Stimulated activated CD8-positive, alpha-beta memory T cell treated with anti-CD3 and anti-CD28 coated beads, Interleukin-2, amount 100 ng/mL, for 1 hour (primary cell): ENCODE measurements around the gene STRN.
"Not testable (repeated sequence)": the region's sequence is repeated elsewhere in the genome, so short reads cannot be mapped to it uniquely, and the experiment has no call there.

Experiments
- DNase-seq, 2 donors: peaks; one replicate each; pipeline ENCODE4 v3.0.0-alpha.2; 2020; ENCODE audit warnings: low read depth in 2 of 2

Gene STRN

GRCh38 chr2:36966370-36967235 lies at the start of gene STRN:
STRN (minus strand) TSS chr2:36966536; CDS start chr2:36966463, 73 bp downstream.
- DNase-seq, result peak; percentile 94 to 95

DNA sequence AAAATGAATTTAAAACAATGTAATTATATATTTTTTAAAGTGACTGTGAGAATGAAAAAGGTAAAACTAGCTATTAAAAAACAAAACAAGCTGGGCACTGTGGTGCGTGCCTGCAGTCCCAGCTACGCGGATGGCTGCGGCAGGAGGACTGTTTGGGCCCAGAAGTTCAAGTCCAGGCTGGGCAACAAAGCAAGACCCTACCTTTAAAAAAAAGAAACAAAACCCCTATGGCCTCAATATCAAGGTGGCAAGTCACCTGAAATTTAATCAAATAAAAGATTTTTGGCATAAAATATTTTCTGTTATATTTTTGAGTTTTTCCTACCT lies 46.9 kb upstream of the STRN start:
- DNase-seq, result no peak

GRCh38 chr2:37011130-37011529 lies 44.8 kb upstream of the STRN start:
- no peak for DNase-seq

DNA sequence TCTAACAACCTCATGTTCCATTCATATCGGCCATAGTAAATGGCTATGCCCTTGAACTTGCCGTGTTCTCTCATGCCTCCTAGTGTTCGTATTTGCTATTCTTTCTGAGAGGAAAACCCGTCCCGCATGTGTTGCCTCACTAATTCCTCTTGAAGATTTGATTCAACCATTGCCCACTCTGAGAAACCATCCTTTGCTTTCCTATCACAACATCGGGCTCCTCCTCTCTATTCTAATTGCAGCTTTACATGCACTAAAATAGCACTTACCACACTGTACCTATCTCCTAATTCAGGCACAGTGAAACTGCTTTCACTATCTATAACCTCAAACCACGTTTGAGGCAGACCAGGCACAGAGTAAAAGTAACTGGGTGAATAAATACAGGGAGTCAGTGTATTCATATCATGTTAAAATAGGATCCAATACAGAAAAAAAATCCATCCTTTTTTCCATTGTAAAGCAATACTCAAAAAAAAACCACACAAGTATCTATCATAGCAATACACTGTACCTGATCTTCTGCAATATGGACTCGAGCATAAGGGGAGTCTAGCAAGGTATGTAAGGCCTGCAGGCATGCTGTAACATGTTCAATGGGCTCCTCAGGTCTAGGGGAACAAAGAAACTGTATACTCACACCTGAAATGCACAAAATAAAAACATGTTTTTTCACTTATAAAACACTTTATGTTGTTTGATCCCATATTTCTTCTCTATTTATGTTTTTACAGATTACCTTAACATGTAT lies 39.0 kb upstream of the STRN start:
- no peak for DNase-seq

DNA sequence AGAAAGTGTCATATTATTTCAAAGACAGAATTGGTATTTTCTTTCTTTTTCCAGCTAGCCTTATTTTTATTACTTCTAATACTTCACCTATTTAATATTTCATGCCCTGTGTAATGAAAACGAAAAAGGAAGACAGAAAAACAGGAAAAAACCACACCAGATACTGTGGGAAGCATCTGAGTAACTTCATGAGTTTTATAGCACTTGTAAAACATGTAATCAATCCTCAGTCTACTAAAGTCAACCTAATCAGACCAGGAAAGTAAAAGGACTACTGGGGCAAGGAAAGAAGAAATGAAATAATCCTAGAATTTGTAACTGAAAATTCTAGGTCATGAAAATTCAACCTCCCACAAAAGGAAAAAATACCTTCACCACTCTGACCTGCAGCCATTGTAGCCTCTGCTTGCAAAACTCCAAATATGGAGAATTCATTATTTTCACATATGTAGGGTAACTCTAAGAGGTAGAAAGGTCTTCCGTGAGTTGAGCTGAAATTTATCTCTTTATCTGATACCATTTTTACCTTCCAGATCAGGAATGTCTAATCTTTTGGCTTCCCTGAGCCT lies 34.7 kb upstream of the STRN start:
- DNase-seq, result no peak

DNA sequence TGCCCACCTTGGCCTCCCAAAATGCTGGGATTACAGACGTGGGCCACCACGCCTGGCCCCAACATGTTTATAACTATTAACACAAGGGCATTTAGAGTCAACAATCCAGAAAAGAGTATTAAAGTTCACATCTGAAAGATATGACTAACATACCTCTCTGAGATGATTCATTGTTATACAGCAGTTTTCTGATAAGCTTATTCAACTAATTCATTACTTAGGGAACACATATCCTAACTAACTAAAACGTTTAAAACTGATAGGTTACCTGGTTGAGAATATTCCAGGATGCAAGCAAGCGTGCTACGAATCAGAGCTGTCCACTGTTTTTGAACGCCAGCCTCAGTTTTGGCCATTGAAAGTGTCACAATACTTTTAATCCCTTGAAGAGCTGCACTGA lies 34.0 kb upstream of the STRN start:
- DNase-seq, result no peak

DNA sequence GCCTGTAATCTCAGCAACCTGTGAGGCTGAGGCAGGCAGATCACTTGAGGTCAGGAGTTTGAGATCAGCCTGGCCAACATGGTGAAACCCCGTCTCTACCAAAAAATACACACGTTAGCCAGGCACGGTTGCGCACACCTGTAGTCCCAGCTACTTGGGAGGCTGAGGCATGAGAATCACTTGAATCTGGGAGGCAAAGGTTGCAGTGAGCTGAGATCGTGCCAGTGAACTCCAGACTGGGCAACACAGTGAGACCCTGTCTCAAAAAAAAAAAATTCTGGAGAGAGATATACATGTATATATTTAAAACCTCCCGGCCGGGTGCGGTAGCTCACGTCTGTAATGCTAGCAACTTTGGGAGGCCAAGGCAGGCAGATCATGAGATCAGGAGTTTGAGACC lies 33.1 kb upstream of the STRN start:
- not testable (repeated sequence) for DNase-seq

DNA sequence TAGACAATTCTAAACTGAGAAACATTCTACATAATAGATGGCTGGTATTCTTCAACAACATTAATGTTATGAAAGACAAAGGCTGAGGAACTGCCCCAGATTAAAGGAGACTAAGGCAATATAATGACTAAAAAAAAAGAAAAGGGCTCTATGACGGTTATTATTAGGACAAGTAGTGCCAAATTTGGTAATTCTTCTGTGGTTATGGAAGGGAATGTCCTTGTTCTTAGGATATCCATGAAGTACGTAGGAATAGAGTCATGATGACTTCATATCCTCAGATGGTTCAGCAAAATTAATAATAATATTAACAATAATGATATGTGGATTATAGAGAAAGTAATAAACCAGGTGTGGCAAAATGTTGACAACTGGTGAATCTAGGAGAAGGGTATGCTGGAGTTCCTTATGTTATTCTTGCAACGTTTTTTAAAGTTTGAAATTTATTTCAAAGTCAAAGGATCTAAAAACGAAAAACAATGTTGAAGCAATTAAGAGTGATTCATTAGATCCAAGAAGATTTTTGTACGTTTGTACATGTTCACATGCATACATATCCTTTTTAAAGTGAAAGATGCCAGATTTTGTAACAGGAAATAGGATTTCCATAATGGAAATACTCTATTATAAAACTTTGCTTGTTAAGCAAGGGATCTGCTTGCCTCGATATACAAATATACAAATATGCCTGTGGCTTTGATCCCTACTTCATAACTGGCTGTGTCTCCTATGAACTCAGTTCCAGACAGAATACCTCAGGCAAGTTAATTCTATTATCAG lies 27.7 kb upstream of the STRN start:
- DNase-seq, result no peak

DNA sequence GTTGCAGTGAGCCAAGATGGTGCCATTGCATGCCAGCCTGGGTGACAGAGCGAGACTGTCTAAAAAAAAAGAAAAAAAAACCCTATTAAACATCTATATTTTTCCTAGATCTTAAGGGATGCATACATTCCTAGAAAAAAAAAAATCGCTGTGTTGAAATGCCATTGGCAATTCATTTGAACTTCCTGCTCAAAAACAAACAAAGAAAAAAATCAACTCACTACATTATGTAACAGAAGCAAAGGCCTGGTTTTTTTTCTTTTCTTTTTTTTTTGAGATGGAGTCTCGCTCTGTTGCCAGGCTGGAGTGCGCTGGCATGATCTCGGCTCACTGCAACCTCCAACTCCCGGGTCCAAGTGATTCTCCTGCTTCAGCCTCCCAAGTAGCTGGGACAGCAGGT lies 21.7 kb upstream of the STRN start:
- no peak for DNase-seq

DNA sequence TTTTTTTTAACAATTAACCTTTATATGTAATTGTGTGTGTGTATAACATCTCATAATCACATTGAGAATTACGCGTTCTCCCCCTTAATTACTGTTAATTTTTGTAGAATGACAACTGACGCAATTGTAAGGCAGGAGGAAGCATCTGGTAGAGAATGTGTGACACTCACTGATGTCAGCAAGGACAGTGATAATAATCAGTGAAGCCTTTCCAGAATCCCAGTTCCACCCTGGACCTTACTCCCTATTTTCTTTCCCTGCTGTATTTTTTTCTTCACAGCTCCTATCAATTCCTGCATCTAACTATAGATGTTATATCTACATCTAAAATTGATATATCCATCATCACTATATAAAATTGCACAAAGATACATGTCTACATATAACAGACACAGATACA lies 16.1 kb upstream of the STRN start:
- DNase-seq, result no peak

GRCh38 chr2:36981911-36982310 lies 15.6 kb upstream of the STRN start:
- no peak for DNase-seq

GRCh38 chr2:36979007-36979406 lies 12.7 kb upstream of the STRN start:
- not testable (repeated sequence) for DNase-seq

DNA sequence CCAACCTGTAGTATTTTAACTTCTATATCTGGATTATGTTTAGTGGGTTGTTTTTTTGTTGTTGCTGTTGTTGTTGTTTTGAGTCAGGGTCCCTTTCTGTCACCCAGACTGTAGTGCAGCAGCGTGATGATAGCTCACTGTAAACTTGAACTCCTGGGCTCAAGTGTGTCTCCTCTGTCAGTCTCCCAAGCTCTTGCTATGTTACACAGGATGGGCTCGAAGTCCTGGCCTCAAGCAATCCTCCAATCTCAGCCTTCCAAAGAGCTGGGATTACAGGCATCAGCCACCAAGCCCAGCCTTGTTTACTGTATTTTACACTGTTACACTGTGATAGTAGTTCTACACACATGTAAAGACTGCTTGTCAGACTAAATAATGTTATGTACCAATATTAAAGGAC lies 9.7 kb upstream of the STRN start:
- DNase-seq, result no peak

DNA sequence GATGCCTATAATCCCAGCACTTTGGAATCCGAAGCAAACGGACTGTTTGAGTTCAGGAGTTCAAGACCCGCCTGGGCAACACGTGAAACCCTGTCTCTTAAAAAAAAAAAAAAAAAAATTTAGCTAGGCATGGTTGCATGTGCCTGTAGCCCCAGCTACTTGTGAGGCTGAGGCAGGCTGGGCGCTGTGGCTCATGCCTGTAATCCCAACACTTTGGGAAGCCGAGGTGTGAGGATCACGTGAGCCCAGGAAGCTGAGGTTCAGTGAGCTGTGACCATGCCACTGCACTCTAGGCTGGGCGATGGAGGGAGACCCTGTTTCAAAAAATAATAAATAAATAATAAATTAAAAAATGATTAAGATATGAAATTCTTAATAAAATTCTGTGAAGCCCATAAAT lies 9.0 kb upstream of the STRN start:
- no peak for DNase-seq

DNA sequence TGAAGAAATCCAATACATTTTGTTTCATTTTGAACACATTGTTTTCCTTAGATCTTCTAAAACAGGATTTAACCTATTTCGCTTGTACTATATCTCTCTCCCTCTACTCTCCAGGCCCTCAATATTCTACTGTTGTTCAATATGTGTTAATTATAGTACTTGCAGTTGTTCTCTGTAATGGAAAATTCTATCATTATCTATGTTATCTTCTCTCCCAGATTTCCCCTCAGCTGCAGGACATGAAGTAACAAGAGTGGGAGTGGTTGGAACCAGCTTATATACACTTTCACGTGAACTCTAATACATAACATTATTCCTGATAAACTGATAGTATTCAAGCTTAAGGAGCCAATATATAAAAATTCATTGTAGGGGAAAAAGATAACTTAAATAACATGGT lies 7.0 kb upstream of the STRN start:
- DNase-seq, result no peak

GRCh38 chr2:36971990-36972389 lies 5.7 kb upstream of the STRN start:
- no peak for DNase-seq

- no peak for DNase-seq
These were observed 1.0 kb upstream of the STRN start for GRCh38 chr2:36967236-36967876.

- peak; percentile 8 to 17 for DNase-seq
These were observed 476 bp downstream of the STRN start for GRCh38 chr2:36965751-36966369.

- no peak for DNase-seq
These were observed 1.1 kb downstream of the STRN start for GRCh38 chr2:36965206-36965605.

- no peak for DNase-seq
These were observed 1.8 kb downstream of the STRN start for GRCh38 chr2:36964496-36965058.

DNA sequence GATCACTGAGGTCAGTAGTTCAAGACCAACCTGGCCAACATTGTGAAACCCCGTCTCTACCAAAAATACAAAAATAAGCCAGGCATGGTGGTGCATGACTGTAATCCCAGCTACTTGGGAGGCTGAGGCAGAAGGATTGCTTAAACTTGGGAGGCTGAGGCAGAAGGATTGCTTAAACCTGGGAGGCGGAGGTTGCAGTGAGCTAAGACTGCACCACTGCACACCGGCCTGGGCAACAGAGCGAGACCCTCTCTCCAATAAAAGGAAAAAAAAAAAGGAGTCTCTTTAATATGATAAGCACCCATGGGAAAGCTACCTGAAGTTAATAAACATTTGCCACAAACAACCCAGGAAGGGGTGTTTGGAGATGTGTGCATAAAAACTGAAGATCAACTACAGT lies 2.6 kb downstream of the STRN start:
- no peak for DNase-seq
